ENCODE measurements around the gene SOBP. TPM values are rescaled to one million over a fixed set of nuclear protein-coding genes. Genes with fewer than 3 reads are reported as not detected.

The SOBP gene
- total and polyA plus RNA-seq, 2 experiments from 2014 or later: 1.5 to 3.0 TPM

- TF ChIP-seq REST (IDR thresholded peaks at IDR 0.05; ENCODE audit: unreplicated experiment) (no peak), ZNF331 (CRISPR knock-in tag; IDR thresholded peaks at IDR 0.05; ENCODE audit: low read depth) (no peak), CREB1 (CRISPR knock-in tag; IDR thresholded peaks at IDR 0.05; ENCODE audit: low read depth) (no peak)
- TF ChIP-seq, protein P1, sequence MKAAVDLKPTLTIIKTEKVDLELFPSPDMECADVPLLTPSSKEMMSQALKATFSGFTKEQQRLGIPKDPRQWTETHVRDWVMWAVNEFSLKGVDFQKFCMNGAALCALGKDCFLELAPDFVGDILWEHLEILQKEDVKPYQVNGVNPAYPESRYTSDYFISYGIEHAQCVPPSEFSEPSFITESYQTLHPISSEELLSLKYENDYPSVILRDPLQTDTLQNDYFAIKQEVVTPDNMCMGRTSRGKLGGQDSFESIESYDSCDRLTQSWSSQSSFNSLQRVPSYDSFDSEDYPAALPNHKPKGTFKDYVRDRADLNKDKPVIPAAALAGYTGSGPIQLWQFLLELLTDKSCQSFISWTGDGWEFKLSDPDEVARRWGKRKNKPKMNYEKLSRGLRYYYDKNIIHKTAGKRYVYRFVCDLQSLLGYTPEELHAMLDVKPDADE (IDR thresholded peaks at IDR 0.05): no peak
Observed at GRCh38 chr6:107654764-107655163, 164.8 kb downstream of the SOBP start (continued).

DNA sequence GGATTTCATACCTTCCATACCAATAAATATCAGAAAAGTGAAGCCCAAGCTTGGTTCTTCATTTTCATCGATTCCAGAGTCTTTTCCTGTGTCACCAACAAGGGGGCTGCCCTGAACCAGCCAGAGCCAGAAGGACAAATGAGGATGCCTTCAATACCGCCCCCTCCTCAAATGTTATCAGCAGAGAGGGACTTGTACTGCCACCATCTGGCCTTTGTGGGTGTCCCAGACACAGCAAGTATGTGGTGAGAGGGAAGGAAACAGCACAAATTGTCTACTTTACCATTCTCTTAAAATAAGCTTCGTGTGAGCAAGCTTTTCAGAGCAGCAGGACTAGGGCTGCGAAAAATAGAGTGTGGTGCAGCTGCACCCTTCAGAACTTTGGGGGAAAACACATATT lies 165.3 kb downstream of the SOBP start:
- Histone ChIP-seq H4K20me1 (replicated peaks; ENCODE audit: insufficient read depth) (no peaks in the 10 kb centered on the region), H3K4me2 (no peak overlapping the region), H3K27me3 (ENCODE audit: insufficient read depth) (no peaks in the 10 kb centered on the region), H3K36me3 (ENCODE audit: insufficient read depth) (no peaks in the 10 kb centered on the region), H3F3A (replicated peaks; ENCODE audit: low read depth) (no peaks in the 10 kb centered on the region), H3K4me1 (ENCODE audit: insufficient read depth) (peaks cover 30% of the 10 kb centered on the region; the same call in 1 of the 2 replicates), H3K79me2 (replicated peaks; ENCODE audit: insufficient read depth) (no peaks in the 10 kb centered on the region), H3K4me3 (no peak overlapping the region), H3K9me2 (ENCODE audit: insufficient read depth) (0 out of 2 replicates have a peak, but pooled peaks cover 8% of the 10 kb centered on the region), H3K27ac (ENCODE audit: low read depth) (no peak overlapping the region), H2AFZ (no peak overlapping the region)
- ATAC-seq (peak; percentile 92), DNase-seq (ENCODE audit: low spot score) (peak; percentile 85)
- Mint-ChIP-seq H3K9me3 (no peaks in the 10 kb centered on the region), H3K4me3 (no peak overlapping the region), H3K27me3 (ENCODE audit: insufficient read depth, low read depth, poor library complexity) (no peaks in the 10 kb centered on the region), H3K27ac (no peak overlapping the region), H3K36me3 (ENCODE audit: low read depth) (peaks cover 3% of the 10 kb centered on the region; the same call in 2 of the 3 replicates), H3K4me1 (peaks cover 28% of the 10 kb centered on the region)
- TF ChIP-seq, protein P2, sequence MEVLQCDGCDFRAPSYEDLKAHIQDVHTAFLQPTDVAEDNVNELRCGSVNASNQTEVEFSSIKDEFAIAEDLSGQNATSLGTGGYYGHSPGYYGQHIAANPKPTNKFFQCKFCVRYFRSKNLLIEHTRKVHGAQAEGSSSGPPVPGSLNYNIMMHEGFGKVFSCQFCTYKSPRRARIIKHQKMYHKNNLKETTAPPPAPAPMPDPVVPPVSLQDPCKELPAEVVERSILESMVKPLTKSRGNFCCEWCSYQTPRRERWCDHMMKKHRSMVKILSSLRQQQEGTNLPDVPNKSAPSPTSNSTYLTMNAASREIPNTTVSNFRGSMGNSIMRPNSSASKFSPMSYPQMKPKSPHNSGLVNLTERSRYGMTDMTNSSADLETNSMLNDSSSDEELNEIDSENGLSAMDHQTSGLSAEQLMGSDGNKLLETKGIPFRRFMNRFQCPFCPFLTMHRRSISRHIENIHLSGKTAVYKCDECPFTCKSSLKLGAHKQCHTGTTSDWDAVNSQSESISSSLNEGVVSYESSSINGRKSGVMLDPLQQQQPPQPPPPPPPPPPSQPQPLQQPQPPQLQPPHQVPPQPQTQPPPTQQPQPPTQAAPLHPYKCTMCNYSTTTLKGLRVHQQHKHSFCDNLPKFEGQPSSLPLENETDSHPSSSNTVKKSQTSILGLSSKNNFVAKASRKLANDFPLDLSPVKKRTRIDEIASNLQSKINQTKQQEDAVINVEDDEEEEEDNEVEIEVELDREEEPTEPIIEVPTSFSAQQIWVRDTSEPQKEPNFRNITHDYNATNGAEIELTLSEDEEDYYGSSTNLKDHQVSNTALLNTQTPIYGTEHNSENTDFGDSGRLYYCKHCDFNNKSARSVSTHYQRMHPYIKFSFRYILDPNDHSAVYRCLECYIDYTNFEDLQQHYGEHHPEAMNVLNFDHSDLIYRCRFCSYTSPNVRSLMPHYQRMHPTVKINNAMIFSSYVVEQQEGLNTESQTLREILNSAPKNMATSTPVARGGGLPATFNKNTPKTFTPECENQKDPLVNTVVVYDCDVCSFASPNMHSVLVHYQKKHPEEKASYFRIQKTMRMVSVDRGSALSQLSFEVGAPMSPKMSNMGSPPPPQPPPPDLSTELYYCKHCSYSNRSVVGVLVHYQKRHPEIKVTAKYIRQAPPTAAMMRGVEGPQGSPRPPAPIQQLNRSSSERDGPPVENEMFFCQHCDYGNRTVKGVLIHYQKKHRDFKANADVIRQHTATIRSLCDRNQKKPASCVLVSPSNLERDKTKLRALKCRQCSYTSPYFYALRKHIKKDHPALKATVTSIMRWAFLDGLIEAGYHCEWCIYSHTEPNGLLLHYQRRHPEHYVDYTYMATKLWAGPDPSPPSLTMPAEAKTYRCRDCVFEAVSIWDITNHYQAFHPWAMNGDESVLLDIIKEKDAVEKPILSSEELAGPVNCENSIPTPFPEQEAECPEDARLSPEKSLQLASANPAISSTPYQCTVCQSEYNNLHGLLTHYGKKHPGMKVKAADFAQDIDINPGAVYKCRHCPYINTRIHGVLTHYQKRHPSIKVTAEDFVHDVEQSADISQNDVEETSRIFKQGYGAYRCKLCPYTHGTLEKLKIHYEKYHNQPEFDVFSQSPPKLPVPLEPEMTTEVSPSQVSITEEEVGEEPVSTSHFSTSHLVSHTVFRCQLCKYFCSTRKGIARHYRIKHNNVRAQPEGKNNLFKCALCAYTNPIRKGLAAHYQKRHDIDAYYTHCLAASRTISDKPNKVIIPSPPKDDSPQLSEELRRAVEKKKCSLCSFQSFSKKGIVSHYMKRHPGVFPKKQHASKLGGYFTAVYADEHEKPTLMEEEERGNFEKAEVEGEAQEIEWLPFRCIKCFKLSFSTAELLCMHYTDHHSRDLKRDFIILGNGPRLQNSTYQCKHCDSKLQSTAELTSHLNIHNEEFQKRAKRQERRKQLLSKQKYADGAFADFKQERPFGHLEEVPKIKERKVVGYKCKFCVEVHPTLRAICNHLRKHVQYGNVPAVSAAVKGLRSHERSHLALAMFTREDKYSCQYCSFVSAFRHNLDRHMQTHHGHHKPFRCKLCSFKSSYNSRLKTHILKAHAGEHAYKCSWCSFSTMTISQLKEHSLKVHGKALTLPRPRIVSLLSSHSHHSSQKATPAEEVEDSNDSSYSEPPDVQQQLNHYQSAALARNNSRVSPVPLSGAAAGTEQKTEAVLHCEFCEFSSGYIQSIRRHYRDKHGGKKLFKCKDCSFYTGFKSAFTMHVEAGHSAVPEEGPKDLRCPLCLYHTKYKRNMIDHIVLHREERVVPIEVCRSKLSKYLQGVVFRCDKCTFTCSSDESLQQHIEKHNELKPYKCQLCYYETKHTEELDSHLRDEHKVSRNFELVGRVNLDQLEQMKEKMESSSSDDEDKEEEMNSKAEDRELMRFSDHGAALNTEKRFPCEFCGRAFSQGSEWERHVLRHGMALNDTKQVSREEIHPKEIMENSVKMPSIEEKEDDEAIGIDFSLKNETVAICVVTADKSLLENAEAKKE (CRISPR knock-in tag; IDR thresholded peaks at IDR 0.05): no peak
- TF ChIP-seq, protein P3, sequence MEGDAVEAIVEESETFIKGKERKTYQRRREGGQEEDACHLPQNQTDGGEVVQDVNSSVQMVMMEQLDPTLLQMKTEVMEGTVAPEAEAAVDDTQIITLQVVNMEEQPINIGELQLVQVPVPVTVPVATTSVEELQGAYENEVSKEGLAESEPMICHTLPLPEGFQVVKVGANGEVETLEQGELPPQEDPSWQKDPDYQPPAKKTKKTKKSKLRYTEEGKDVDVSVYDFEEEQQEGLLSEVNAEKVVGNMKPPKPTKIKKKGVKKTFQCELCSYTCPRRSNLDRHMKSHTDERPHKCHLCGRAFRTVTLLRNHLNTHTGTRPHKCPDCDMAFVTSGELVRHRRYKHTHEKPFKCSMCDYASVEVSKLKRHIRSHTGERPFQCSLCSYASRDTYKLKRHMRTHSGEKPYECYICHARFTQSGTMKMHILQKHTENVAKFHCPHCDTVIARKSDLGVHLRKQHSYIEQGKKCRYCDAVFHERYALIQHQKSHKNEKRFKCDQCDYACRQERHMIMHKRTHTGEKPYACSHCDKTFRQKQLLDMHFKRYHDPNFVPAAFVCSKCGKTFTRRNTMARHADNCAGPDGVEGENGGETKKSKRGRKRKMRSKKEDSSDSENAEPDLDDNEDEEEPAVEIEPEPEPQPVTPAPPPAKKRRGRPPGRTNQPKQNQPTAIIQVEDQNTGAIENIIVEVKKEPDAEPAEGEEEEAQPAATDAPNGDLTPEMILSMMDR (conservative IDR thresholded peaks at IDR 0.05; ENCODE audit: low read depth in 2 of 2): peak; percentile 89 to 97
